ENCODE data around the gene APPL1. TPM values are rescaled to one million over a fixed set of nuclear protein-coding genes. Genes with fewer than 3 reads are reported as not detected.

Gene APPL1
- total RNA-seq, 1 donor from 2014 or later: 27.5 TPM

- Mint-ChIP-seq H3K27me3 (ENCODE audit: low read depth) (peaks cover under 1% of the 10 kb centered on the region), H3K36me3 (ENCODE audit: low read depth) (no peaks in the 10 kb centered on the region), H3K4me3 (no peak overlapping the region), H3K27ac (ENCODE audit: unreplicated experiment) (no peak overlapping the region), H3K9me3 (no peaks in the 10 kb centered on the region), H3K4me1 (no peaks in the 10 kb centered on the region)
- TF ChIP-seq, protein P1, sequence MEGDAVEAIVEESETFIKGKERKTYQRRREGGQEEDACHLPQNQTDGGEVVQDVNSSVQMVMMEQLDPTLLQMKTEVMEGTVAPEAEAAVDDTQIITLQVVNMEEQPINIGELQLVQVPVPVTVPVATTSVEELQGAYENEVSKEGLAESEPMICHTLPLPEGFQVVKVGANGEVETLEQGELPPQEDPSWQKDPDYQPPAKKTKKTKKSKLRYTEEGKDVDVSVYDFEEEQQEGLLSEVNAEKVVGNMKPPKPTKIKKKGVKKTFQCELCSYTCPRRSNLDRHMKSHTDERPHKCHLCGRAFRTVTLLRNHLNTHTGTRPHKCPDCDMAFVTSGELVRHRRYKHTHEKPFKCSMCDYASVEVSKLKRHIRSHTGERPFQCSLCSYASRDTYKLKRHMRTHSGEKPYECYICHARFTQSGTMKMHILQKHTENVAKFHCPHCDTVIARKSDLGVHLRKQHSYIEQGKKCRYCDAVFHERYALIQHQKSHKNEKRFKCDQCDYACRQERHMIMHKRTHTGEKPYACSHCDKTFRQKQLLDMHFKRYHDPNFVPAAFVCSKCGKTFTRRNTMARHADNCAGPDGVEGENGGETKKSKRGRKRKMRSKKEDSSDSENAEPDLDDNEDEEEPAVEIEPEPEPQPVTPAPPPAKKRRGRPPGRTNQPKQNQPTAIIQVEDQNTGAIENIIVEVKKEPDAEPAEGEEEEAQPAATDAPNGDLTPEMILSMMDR (conservative IDR thresholded peaks at IDR 0.05): no peak
- DNase-seq (ENCODE audit: low read depth, low spot score): no peak
Observed at GRCh38 chr3:57309769-57310360, 82.3 kb downstream of the APPL1 start.

DNA sequence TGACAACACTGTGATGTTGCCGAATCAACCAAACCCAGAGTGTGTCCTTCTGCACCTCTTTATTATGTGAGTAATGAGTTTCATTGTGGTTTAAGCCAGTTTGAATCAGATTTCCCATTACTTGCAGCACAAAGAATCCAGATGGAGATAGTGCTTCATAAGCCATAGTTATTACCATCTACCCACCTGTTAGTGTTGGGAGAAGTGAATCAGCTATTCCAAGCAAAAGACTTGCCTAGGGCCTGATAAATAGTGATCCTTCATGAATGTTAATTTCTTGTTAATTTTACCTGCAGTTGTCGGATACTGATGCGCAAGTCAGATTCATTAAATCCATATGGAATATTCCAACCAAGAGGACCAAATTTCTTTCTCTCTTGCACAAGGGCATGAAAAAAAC lies 86.7 kb downstream of the APPL1 start:
- Mint-ChIP-seq H3K36me3 (ENCODE audit: low read depth) (no peaks in the 10 kb centered on the region), H3K4me3 (no peak overlapping the region), H3K9me3 (peaks cover 9% of the 10 kb centered on the region), H3K27ac (ENCODE audit: unreplicated experiment) (no peak overlapping the region), H3K27me3 (ENCODE audit: low read depth) (peaks cover 10% of the 10 kb centered on the region), H3K4me1 (no peaks in the 10 kb centered on the region)
- TF ChIP-seq, protein P1 (conservative IDR thresholded peaks at IDR 0.05): no peak
- DNase-seq (ENCODE audit: low read depth, low spot score): no peak

Other genes starting within 250 kb of the APPL1 start
- gene SPATA12, start 167.1 kb upstream of the APPL1 start, total RNA-seq: not detected in 2 replicates
- gene IL17RD, start 62.4 kb upstream of the APPL1 start, total RNA-seq: 51.9 and 52.1 TPM in 2 replicates
- gene HESX1, start 27.8 kb upstream of the APPL1 start, total RNA-seq: 0.98 and 1.7 TPM in 2 replicates
- gene ASB14, start 65.0 kb downstream of the APPL1 start, total RNA-seq: not detected in 2 replicates

Data from neural crest cell (in vitro differentiated cells).